ENCODE measurements around the gene SMOC1. TPM values are rescaled to one million over a fixed set of nuclear protein-coding genes. Genes with fewer than 3 reads are reported as not detected.

The SMOC1 gene
- total RNA-seq (not detected), total RNA-seq (0.15 to 0.46 reads per million in 2 donors)

- DNase-seq: no peak
- peak within 1 kb of the TSS; percentile 31 for H3K4me3 Mint-ChIP-seq
- no peak within 1 kb of the TSS for H3K27ac Mint-ChIP-seq
- peaks cover 52% of the 10 kb centered on the region for H3K27me3 Mint-ChIP-seq
- peaks cover 3% of the 10 kb centered on the region for H3K4me1 Mint-ChIP-seq
- no peak for ATAC-seq
- peaks cover 2% of the 10 kb centered on the region for H3K36me3 Mint-ChIP-seq (ENCODE audit: low read depth)
- H3K9me3 ChIP-seq (ENCODE audit: control insufficient read depth, low read length, poor library complexity, severe bottlenecking): no peaks in the 10 kb centered on the region
Observed at GRCh38 chr14:69879175-69880043, at the start of gene SMOC1. SMOC1 (plus strand) TSS chr14:69879416; CDS start chr14:69879679, 263 bp downstream.

- no peaks in the 10 kb centered on the region for H3K9me3 ChIP-seq (ENCODE audit: control insufficient read depth, low read length, poor library complexity, severe bottlenecking)
- Mint-ChIP-seq H3K27ac (no peak overlapping the region), H3K4me1 (no peaks in the 10 kb centered on the region), H3K4me3 (no peak overlapping the region), H3K36me3 (ENCODE audit: low read depth) (peaks cover 4% of the 10 kb centered on the region), H3K27me3 (peaks cover 29% of the 10 kb centered on the region)
- DNase-seq (no peak), ATAC-seq (no peak)
Observed at GRCh38 chr14:69838881-69839416, 40.3 kb upstream of the SMOC1 start.

GRCh38 chr14:69839661-69840060 is 39.6 kb upstream of the SMOC1 start:
- no peaks in the 10 kb centered on the region for H3K9me3 ChIP-seq (ENCODE audit: control insufficient read depth, low read length, poor library complexity, severe bottlenecking)
- no peak for DNase-seq
- Mint-ChIP-seq H3K36me3 (ENCODE audit: low read depth) (peaks cover 4% of the 10 kb centered on the region), H3K27me3 (peaks cover 29% of the 10 kb centered on the region), H3K4me1 (no peaks in the 10 kb centered on the region), H3K4me3 (no peak overlapping the region), H3K27ac (no peak overlapping the region)
- no peak for ATAC-seq

- no peaks in the 10 kb centered on the region for H3K4me1 Mint-ChIP-seq
- no peak overlapping the region for H3K27ac Mint-ChIP-seq
- H3K4me3 Mint-ChIP-seq: no peak overlapping the region
- ATAC-seq (no peak), DNase-seq (no peak)
- H3K36me3 Mint-ChIP-seq (ENCODE audit: low read depth): peaks cover 4% of the 10 kb centered on the region
- no peaks in the 10 kb centered on the region for H3K9me3 ChIP-seq (ENCODE audit: control insufficient read depth, low read length, poor library complexity, severe bottlenecking)
- peaks cover 22% of the 10 kb centered on the region for H3K27me3 Mint-ChIP-seq
Observed at GRCh38 chr14:69841656-69842055, 37.6 kb upstream of the SMOC1 start.

GRCh38 chr14:69842686-69843420 is 36.4 kb upstream of the SMOC1 start:
- no peaks in the 10 kb centered on the region for H3K9me3 ChIP-seq (ENCODE audit: control insufficient read depth, low read length, poor library complexity, severe bottlenecking)
- Mint-ChIP-seq H3K4me3 (no peak overlapping the region), H3K4me1 (no peaks in the 10 kb centered on the region), H3K27ac (no peak overlapping the region), H3K27me3 (peaks cover 11% of the 10 kb centered on the region), H3K36me3 (ENCODE audit: low read depth) (peaks cover 4% of the 10 kb centered on the region)
- no peak for ATAC-seq
- no peak for DNase-seq

GRCh38 chr14:69844171-69844570 is 35.0 kb upstream of the SMOC1 start:
- no peak for ATAC-seq
- Mint-ChIP-seq H3K4me1 (no peaks in the 10 kb centered on the region), H3K4me3 (no peak overlapping the region)

GRCh38 chr14:69845050-69845581 is 34.1 kb upstream of the SMOC1 start:
- Mint-ChIP-seq H3K36me3 (ENCODE audit: low read depth) (peaks cover 4% of the 10 kb centered on the region), H3K4me3 (no peak overlapping the region), H3K27me3 (peaks cover 27% of the 10 kb centered on the region), H3K27ac (no peak overlapping the region), H3K4me1 (no peaks in the 10 kb centered on the region)
- no peaks in the 10 kb centered on the region for H3K9me3 ChIP-seq (ENCODE audit: control insufficient read depth, low read length, poor library complexity, severe bottlenecking)
- no peak for ATAC-seq
- DNase-seq: no peak

More at GRCh38 chr14:69844171-69844570, 35.0 kb upstream of the SMOC1 start:
- H3K9me3 ChIP-seq (ENCODE audit: control insufficient read depth, low read length, poor library complexity, severe bottlenecking): no peaks in the 10 kb centered on the region
- DNase-seq: no peak
- H3K27me3 Mint-ChIP-seq: peaks cover 20% of the 10 kb centered on the region
- H3K27ac Mint-ChIP-seq: no peak overlapping the region
- peaks cover 4% of the 10 kb centered on the region for H3K36me3 Mint-ChIP-seq (ENCODE audit: low read depth)

- H3K4me1 Mint-ChIP-seq: no peaks in the 10 kb centered on the region
- H3K36me3 Mint-ChIP-seq (ENCODE audit: low read depth): peaks cover 4% of the 10 kb centered on the region
- H3K27me3 Mint-ChIP-seq: peaks cover 28% of the 10 kb centered on the region
- ATAC-seq: no peak
- no peak overlapping the region for H3K4me3 Mint-ChIP-seq
- H3K9me3 ChIP-seq (ENCODE audit: control insufficient read depth, low read length, poor library complexity, severe bottlenecking): no peaks in the 10 kb centered on the region
- DNase-seq: no peak
- no peak overlapping the region for H3K27ac Mint-ChIP-seq
Observed at GRCh38 chr14:69845787-69846186, 33.4 kb upstream of the SMOC1 start.

- no peak for ATAC-seq
- DNase-seq: no peak
- Mint-ChIP-seq H3K4me1 (no peaks in the 10 kb centered on the region), H3K36me3 (ENCODE audit: low read depth) (peaks cover 4% of the 10 kb centered on the region), H3K4me3 (no peak overlapping the region), H3K27me3 (peaks cover 39% of the 10 kb centered on the region), H3K27ac (no peak overlapping the region)
- H3K9me3 ChIP-seq (ENCODE audit: control insufficient read depth, low read length, poor library complexity, severe bottlenecking): no peaks in the 10 kb centered on the region
Observed at GRCh38 chr14:69848156-69848555, 31.1 kb upstream of the SMOC1 start.

- Mint-ChIP-seq H3K4me1 (no peaks in the 10 kb centered on the region), H3K4me3 (no peak overlapping the region), H3K27me3 (peaks cover 44% of the 10 kb centered on the region), H3K36me3 (ENCODE audit: low read depth) (no peaks in the 10 kb centered on the region), H3K27ac (no peak overlapping the region)
- H3K9me3 ChIP-seq (ENCODE audit: control insufficient read depth, low read length, poor library complexity, severe bottlenecking): no peaks in the 10 kb centered on the region
- DNase-seq (no peak), ATAC-seq (no peak)
Observed at GRCh38 chr14:69848903-69849391, 30.3 kb upstream of the SMOC1 start.

GRCh38 chr14:69850086-69850735 is 29.0 kb upstream of the SMOC1 start:
- DNase-seq (no peak), ATAC-seq (no peak)
- peaks cover 51% of the 10 kb centered on the region for H3K27me3 Mint-ChIP-seq
- no peak overlapping the region for H3K27ac Mint-ChIP-seq
- no peaks in the 10 kb centered on the region for H3K9me3 ChIP-seq (ENCODE audit: control insufficient read depth, low read length, poor library complexity, severe bottlenecking)
- H3K4me1 Mint-ChIP-seq: peaks cover 3% of the 10 kb centered on the region
- H3K4me3 Mint-ChIP-seq: no peak overlapping the region
- H3K36me3 Mint-ChIP-seq (ENCODE audit: low read depth): no peaks in the 10 kb centered on the region

GRCh38 chr14:69850736-69851112 is 28.5 kb upstream of the SMOC1 start:
- Mint-ChIP-seq H3K27ac (no peak overlapping the region), H3K4me3 (no peak overlapping the region), H3K27me3 (peaks cover 46% of the 10 kb centered on the region), H3K4me1 (peaks cover 3% of the 10 kb centered on the region), H3K36me3 (ENCODE audit: low read depth) (no peaks in the 10 kb centered on the region)
- DNase-seq (no peak), ATAC-seq (no peak)
- no peaks in the 10 kb centered on the region for H3K9me3 ChIP-seq (ENCODE audit: control insufficient read depth, low read length, poor library complexity, severe bottlenecking)

All from T-helper 17 cell (primary cell).